Activated CD4-positive, alpha-beta T cell treated with anti-CD3 and anti-CD28 coated beads, Interleukin-2, amount 50 U/mL, for 16 hours (primary cell): ENCODE data around the gene TJP2.

Experiments
- DNase-seq: peaks from one replicate; pipeline ENCODE4 v3.0.0-alpha.2; 2020

Gene TJP2

DNA sequence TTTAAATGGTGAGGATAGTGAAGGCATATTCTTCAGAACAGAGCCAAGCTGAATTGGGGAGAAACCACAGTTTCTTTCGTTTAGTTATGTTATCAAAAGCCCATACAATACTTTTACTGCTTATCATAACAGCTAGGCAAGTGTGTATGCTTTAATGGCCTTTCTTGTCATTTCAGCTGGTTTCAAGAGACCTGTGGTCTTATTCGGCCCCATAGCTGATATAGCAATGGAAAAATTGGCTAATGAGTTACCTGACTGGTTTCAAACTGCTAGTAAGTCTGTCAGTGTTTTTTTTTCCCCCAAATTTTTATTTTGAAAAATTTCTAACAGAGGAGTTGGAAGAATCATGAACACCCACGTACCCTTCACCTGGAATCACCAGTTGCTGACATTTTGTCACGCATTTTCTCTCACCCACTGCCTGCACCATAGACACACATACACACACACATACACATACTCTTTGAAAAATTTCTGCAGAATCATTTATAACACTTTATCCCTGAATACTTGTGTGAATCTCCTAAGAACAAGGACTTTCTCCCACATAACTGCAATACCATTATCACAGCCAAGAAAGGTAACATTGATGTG lies 63.7 kb downstream of the TJP2 start:
- DNase-seq, result no peak

DNA sequence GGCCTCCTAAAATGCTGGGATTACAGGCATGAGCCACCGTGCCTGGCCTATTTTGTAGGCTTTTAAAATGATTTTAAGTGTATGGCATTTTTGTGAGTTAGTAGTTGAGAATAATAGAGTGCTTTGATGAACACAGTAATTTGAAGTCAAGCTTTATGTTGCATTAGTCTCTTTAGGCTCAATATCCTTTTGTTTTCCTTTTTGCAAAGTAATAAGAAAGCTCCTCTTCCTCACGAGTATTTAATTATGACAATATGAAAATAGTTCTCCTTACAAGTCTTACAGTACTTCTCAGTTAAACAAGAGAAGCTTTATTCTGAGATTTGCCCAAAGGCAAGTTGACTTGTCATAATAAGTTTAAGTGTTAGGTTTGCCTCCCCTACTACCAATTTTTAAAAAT lies 69.0 kb downstream of the TJP2 start:
- DNase-seq, result no peak

DNA sequence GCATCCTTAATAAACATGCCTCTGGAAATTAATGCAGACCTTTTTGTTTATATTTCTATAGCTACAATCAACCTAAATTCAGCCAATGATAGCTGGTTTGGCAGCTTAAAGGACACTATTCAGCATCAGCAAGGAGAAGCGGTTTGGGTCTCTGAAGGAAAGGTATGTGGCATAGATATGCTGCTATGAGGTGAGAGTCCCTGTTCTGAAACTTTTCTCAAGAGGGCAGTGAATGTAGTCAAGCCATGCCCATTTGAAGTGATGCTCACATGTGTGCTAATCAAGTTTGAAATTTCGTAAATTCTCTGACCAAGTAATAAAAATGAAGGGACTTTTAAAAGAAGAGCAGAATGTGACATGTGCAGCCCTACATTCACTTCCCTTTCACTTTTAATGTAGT lies 72.6 kb downstream of the TJP2 start:
- DNase-seq, result no peak

DNA sequence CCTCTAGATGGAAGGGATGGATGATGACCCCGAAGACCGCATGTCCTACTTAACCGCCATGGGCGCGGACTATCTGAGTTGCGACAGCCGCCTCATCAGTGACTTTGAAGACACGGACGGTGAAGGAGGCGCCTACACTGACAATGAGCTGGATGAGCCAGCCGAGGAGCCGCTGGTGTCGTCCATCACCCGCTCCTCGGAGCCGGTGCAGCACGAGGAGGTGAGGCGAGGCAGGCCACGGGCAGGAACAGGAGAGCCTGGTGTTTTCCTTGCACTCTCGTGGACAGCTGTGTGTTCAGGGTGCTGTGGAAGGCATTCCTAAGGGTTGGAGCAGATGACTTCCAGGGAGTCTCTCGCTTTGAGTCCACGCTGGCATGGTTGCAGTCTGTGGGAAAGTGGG lies 73.9 kb downstream of the TJP2 start:
- no peak for DNase-seq

DNA sequence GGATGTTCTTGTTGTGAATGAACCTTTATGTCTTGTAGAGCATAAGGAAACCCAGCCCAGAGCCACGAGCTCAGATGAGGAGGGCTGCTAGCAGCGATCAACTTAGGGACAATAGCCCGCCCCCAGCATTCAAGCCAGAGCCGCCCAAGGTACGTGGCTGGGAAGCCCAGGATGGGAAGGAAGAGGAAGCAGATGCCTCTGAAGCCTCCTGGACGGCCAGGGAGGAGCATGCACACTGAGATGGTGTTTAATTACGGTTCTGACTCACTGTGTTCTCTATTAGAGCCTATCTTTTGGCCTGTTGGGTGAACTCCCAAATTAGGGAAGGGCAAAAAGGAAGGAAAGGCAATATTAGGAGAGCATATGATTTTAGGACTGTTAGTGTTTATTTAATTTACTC lies 75.3 kb downstream of the TJP2 start:
- no peak for DNase-seq

DNA sequence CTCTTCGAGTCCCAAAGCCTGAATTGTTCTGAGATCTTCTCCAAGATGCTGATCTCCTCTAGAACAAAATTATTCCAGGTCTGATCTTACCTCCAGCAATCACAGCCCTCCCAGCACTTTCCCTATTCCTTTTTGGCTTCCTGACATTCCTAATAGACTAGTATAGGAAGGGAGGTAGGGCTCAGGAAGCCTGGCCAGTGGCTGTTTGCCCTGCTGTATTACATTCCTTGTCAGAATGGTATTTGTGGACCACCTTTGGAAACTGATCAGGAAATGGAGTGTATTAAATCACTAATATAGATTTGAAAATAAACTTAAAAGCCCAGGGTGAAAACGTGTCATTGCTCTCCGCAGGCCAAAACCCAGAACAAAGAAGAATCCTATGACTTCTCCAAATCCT lies 76.6 kb downstream of the TJP2 start:
- DNase-seq, result no peak

DNA sequence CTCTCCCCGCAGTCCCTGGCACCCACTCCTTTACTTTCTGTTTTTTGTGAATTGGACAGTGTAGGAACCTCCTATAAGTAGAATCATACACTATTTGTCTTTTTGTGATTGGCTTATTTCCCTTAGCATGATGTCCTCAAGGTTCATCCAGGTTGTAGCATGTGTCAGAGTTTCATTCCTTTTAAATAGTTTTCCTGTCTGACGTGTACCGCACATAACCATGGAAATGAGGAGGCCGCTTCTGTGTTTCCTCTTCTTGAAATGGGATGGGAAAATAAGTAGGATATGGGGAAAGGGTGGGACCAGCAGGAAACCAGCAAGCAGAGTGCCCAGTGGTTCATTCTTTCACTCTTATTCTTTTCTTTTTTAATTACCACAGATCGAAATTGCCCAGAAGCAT lies 78.4 kb downstream of the TJP2 start:
- no peak for DNase-seq

DNA sequence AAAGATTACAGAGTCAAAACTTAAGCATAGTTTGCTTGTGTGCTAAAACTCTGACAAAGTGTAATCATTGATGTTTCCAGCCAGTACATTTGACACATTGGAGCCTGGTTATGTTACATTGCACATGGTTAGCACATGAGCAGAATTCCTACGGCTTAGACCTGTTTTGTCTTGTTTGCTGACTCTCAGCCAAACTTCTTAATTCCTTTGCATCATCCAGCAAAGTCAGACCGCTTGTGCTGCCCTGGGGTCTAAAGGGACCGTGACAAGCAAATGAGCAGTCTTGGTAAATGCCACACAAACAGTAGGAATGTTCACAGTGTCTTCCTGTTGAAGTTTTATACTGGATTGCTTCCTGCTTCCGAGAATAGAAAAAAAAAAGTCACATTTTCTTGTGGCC lies 79.0 kb downstream of the TJP2 start:
- no peak for DNase-seq

DNA sequence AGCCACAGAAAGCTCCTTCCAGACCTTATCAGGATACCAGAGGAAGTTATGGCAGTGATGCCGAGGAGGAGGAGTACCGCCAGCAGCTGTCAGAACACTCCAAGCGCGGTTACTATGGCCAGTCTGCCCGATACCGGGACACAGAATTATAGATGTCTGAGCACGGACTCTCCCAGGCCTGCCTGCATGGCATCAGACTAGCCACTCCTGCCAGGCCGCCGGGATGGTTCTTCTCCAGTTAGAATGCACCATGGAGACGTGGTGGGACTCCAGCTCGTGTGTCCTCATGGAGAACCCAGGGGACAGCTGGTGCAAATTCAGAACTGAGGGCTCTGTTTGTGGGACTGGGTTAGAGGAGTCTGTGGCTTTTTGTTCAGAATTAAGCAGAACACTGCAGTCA lies 80.1 kb downstream of the TJP2 start:
- DNase-seq, result no peak

DNA sequence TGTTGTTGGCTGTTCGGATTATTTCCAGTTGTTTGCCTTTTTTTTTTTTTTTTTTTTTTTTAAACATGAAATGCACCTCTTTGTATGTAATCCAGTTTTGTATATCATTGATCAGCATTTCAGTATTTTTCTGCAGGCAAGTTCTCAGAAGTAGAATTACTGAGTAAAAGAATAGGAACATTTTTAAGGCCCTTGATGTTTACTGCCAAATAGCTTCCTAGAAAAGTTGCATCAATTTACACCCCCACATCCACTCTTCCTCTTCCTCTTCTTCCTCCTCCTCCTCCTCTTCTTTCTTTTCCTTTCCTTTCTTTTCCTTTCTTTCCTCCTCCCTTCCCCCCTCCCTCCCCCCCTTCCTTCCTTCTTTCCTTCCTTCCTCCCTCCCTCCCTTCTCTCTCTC lies 81.5 kb downstream of the TJP2 start:
- DNase-seq, result no peak

DNA sequence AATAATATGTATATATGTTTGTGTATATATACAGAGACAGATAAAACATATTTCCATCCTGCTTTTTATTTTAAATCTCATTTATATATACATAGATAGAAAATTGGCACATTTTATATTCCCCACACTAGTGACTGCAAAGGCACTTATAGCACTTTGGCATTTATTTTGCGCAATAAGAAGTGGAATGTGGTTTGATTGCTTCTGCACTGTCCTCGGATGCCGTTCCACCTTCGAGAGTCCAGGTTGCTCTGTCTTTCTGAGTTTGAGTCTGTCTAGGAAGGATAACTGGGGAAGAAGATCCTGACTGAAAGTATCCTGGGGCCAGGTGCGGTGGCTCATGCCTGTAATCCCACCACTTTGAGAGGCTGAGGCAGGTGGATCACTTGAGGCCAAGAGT lies 84.5 kb downstream of the TJP2 start:
- no peak for DNase-seq

DNA sequence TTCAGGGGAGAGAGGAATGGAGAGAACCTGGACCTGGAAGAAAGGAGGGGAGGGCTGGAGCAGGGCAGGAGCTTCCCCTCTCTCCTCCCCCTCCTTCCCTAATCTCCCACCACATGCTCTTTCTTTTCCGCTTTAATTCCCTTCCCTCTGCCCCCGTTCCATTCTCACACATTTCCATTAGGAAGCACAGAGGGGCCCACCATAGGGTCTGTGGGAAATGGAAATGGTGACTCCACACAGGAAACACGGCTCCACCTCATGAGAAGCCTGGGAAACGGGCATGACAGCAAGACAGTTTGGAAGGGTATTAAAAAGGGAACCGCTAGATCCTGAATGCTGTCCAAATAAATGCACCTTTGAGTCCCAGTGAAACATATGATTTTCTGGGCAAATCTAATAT lies 86.1 kb downstream of the TJP2 start:
- no peak for DNase-seq

DNA sequence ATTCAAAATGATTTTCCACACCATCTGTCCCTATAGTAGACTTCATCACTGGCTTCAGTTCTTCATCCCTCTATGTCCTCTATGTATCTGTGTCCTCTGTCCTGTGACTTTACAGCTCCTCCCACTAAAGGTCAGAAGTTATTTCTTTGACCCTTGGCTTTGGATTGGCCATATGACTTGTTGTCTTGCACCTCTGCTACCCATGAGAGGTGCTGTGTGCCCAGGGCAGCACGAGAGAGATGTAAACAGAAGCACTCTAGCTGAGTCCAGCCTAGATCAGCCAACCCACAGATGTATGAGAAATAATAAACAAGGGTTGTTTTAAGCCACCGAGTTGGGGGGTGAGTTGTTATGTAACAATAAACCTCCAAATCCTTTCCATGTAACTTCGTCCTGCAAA lies 87.6 kb downstream of the TJP2 start:
- no peak for DNase-seq

DNA sequence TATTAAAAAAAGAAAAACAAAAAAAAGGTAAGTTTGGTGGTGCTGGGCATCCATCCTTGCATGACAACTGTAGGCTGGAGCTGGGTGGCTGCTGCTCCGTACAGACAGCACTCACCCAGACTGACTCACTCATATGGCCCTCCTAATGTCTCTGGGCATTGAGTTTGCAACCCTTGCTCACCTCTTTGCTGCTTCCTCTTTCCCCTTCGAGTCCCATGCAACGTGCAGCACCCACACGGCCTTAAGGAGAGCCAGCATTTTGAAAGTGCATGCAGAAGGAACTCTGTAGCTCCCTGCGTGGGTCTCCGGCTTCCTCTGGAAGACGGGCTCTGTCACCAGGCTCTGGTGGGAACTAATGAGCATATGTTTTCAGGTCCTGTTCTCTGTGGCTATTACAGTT lies 90.4 kb downstream of the TJP2 start:
- no peak for DNase-seq

DNA sequence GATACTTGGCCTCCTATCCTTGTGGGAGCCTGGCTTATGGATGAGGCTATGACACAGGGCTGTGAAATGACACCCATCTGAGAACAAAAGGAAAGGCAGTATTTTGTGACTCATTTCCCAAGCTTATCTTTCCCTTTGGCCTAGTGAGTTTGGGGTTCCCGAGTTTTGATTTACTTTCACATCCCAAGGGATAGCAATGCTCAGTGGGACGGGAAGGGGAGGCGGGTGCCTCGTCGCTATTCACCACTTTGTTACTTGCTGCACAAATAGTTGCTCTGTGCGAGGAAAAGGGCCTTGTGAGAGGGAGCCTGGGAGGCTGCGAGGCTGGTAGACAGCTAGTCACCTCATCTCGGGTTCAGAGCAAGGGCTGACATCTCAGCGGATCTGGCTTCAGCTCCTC lies 91.8 kb downstream of the TJP2 start:
- no peak for DNase-seq

DNA sequence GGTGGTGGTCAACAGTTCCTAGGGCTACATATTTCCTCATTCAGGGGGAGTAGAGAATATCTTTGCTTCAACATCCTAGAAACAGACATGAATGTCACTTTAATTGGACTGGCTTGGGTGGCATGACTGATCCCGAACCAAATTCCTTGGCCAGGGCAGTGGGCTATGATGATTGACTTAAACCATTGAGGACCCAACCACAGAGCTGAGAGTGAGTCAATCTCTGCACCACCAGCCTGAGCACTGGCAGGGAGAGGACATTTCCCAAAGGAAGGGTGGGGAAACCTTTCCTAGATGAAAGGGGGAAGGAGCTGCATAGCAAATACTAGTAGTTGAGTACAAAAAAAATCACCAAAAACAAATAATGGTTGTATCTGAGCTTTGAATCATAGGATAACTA lies 98.1 kb downstream of the TJP2 start:
- DNase-seq, result no peak

DNA sequence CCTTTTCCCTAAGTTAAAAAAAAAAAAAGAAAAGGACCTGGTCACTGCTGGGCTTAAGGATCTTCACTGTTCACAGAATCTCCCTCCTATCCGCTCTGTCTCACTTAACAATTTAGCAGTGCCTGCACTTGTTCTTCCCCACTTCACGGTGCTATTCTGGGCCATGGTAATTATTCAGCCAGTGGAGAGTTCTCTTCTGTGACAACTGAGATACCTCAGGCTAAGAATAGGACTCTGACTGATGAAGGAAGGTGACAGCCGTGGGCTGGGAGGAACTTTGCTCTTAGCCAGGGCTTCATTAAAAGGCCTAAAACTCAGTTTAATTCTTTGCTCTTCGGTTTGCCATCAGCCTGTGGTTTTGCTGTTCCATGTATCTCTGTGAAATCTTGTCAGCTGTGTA lies 99.1 kb downstream of the TJP2 start:
- DNase-seq, result no peak

DNA sequence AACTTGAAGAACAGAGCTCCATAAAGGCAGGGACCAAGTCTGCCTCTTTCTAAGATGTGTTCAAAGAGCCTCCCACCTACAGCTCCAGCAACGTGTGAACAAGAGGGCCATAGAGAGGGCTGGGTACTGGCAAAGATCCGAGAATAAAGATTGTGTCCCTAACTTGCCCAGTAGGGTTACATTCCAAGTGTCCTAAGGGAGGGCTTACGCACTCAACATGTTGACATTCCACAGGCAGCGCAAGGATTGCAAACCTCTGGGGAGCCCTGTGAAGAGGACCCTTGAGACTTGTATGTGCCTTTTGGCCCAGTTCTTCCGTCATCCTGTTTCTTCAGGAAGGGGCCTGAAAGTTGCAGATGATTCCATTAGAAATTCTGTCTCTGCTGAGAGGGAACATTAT lies 102.7 kb downstream of the TJP2 start:
- DNase-seq, result no peak

DNA sequence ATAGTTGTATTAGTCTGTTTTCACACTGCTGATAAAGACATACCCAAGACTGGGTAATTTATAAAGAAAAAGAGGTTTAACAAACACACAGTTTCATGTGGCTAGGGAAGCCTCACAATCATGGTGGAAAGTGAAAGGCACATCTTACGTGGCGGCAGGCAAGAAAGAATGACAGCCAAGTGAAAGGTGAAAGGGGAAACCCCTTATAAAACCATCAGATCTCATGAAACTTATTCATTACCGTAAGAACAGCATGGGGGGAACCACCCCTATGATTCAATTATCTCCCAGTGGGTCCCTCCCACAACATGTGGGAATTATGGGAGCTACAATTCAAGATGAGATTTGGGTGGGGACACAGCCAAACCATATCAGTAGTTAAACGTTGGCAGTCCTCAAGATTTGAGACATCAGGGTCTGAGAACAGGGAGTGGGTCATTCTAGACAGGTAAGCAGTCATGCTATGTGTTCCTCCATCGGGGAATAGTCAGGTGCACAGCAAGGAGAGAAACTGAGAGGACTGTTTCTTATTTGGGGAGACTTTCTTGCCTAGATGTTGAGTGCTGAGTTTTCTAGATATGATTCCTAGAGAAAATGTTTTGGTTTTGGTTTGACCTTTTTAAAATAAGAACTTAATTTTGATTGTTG lies 105.1 kb downstream of the TJP2 start:
- peak; percentile 54 for DNase-seq

DNA sequence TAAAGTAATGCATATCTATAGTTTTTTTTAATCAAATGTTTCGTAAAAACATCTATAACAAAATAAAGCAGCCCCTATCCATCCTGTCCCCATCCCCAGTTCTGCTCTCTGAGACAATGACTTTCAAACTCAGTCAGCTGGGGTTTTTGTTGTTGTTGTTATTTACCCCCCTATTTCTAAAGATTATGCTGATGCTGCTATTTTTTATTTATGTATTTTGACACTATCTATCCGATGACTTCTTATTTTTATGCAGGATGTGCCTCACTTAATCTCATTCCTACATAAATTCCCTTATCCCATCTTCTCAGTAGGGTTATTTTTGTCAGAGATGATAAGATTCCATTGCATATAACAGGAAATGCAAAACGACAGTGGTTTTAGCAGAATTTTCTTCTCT lies 105.7 kb downstream of the TJP2 start:
- DNase-seq, result no peak

DNA sequence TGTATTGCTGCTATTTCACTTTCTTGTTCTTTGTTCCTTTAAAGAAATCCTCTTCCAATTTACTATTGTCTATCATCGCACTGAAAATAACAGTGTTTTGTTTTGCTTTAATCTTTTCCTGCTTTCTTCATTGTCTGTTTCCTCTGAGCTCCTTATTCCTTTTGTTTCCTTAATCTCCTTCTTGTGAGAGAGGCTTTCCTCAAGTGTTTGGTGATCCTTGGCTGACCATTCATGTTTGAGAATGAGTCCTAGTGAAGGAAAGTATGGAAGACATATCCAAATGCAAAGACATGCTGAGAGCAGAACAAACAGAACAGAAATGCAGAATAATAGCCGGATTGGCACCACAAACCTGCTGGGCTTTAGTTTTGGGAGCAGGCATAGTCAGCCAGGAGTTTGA lies 108.9 kb downstream of the TJP2 start:
- no peak for DNase-seq

DNA sequence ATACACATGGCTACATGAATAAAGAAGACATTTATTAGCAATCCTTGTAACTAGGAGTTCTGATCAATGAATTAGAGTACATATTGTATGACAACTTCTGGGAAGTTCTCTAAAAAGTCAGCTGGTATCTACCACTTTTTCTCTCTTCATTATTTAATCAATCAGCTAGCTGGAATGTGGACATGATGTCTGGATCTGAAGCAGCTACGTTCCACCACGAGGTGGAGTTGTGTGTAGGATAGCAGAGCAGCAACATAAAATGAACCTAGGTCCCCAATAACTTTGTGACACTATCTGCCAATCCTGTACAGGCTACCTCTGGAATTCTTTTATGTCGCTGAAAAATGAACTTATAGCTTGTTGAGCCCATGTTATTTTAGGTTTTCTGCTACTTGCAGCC lies 118.0 kb downstream of the TJP2 start:
- DNase-seq, result no peak

DNA sequence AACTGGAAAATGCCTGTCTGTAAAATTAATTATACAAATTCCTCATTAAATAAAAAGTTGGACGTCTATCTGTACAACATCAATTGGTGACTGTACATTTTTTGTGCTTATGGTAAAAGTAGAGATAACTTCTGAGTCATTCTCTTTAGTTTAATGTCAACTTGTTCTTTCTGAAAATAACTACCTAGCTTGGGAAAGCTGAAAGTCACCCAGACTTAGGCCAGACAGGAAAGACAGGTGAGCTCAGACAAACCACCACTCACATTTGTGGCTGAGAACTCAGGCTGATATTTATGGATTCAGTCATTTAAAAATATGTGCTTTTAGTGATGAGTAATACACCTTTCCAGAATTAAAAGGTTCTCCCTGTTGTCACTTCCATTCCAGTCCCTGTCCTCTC lies 119.1 kb downstream of the TJP2 start:
- no peak for DNase-seq

DNA sequence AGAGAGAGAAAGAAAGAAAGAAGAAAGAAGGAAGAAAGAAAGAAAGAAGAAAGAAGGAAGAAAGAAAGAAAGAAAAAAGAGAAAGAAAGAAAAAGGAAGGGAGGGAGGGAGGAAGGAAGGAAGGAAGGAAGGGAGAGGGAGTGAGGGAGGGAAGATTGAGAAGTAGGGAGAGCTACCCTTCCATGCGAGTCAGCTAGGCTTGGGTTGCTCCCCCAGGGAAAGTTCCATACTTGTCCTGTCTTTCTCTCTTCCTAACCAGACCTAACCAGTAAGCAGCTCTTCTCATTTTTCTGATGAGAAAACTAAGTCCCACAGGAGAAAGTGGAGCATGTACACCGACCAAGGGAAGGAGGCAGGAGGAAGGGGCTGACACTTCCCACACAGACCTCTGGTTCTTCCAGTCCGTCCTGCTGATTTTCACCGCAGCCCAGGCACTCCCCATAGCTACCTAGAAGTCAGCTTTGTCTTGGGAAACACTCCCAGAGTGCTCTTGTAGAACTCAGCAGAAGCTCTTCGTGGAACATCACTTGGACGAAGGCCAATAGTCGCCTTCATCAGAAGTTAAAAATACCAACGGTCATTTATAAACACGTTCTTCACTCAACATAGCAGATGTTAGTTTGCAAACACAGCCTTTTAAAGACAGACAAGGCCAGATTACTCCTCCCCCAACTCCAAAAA lies 121.9 kb downstream of the TJP2 start:
- DNase-seq, result no peak
